ENCODE data around the gene STIM1. TPM values are rescaled to one million over a fixed set of nuclear protein-coding genes. Genes with fewer than 3 reads are reported as not detected.

Gene STIM1
- total RNA-seq, 1 experiment from 2014 or later: 15.2 TPM

DNA sequence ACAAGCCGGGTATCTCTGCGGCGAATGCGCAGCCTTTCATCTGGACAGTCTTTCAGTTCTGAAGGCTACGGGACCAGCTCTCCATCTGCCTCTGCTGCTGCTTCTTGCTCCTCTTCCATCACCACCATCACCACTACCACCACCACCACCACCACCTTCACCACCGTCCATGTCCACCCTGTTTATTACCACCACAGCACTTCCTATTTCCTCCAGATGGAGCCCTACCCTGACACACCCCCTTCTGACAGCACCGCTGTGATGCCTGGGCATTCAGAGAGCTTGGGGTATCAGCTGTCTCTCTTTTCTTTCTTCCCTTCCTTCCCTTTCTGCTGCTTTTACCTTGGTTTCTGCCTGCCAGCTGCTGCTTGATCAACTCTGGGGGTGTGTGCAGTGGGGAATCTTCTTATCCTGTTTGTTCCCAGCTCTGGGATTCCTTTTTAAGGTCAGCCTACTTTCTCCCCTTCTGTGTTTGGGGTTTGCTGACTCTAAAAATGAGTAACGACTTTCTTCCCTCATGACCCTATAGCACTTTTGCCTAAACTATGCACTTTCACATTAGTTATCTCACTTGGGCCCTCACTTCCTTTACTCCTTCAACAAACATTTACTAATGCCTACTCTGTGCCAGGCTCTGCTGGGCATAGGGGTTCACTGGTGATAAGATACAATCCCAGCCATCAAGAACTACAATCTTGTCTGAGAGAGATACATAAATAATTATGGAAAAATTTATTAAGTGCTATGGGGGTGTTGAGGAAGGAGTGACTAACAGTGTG, 231.3 kb downstream of the STIM1 start:
- Histone ChIP-seq H2BK12ac (ENCODE audit: insufficient read length, low read depth, low read length) (no peak overlapping the region), H4K91ac (ENCODE audit: insufficient read length, low read depth, low read length) (no peak overlapping the region), H2AFZ (ENCODE audit: low read length) (no peak overlapping the region), H3K4ac (ENCODE audit: low read depth, low read length) (no peak overlapping the region), H3T11ph (ENCODE audit: low read length) (no peak overlapping the region), H3K9ac (ENCODE audit: extremely low read depth, insufficient read length, low read length) (no peak overlapping the region), H3K9me3 (ENCODE audit: control insufficient read depth, low read depth, low read length) (no peaks in the 10 kb centered on the region), H3K14ac (ENCODE audit: insufficient read depth, low read length) (no peak overlapping the region), H2BK15ac (ENCODE audit: low read depth, low read length) (no peak overlapping the region), H2BK120ac (ENCODE audit: low read depth, low read length, poor library complexity, severe bottlenecking) (no peak overlapping the region), H4K5ac (ENCODE audit: insufficient read length, low read depth, low read length) (no peak overlapping the region), H3K4me1 (ENCODE audit: insufficient read depth, low read length) (no peaks in the 10 kb centered on the region), H3K79me2 (ENCODE audit: insufficient read depth, low read length) (no peaks in the 10 kb centered on the region), H3K23ac (ENCODE audit: insufficient read length, low read depth, low read length) (no peak overlapping the region), H2BK20ac (ENCODE audit: low read depth, low read length, poor library complexity, severe bottlenecking) (no peak overlapping the region), H3K79me1 (ENCODE audit: insufficient read depth, low read depth, low read length, poor library complexity, severe bottlenecking) (no peaks in the 10 kb centered on the region), H3K23me2 (ENCODE audit: insufficient read length, low read depth, low read length, poor library complexity, severe bottlenecking) (no peaks in the 10 kb centered on the region), H2AK5ac (ENCODE audit: insufficient read length, low read length) (no peak overlapping the region), H3K4me2 (ENCODE audit: insufficient read depth, insufficient read length, low read length) (no peak overlapping the region), H3K18ac (ENCODE audit: insufficient read length, low read depth, low read length) (no peak overlapping the region), H3K56ac (ENCODE audit: insufficient read length, low read depth, low read length) (no peak overlapping the region), H3K27me3 (ENCODE audit: insufficient read depth, low read length) (no peaks in the 10 kb centered on the region), H4K20me1 (ENCODE audit: control insufficient read depth, insufficient read depth, insufficient read length) (no peaks in the 10 kb centered on the region), H4K8ac (replicated peaks; ENCODE audit: insufficient read length, low read depth, low read length) (no peak overlapping the region), H3K27ac (ENCODE audit: insufficient read length, low read depth, low read length) (no peak overlapping the region), H2BK5ac (ENCODE audit: insufficient read length, low read length) (no peak overlapping the region)
- no peak for DNase-seq
- TF ChIP-seq, protein P1, sequence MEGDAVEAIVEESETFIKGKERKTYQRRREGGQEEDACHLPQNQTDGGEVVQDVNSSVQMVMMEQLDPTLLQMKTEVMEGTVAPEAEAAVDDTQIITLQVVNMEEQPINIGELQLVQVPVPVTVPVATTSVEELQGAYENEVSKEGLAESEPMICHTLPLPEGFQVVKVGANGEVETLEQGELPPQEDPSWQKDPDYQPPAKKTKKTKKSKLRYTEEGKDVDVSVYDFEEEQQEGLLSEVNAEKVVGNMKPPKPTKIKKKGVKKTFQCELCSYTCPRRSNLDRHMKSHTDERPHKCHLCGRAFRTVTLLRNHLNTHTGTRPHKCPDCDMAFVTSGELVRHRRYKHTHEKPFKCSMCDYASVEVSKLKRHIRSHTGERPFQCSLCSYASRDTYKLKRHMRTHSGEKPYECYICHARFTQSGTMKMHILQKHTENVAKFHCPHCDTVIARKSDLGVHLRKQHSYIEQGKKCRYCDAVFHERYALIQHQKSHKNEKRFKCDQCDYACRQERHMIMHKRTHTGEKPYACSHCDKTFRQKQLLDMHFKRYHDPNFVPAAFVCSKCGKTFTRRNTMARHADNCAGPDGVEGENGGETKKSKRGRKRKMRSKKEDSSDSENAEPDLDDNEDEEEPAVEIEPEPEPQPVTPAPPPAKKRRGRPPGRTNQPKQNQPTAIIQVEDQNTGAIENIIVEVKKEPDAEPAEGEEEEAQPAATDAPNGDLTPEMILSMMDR (conservative IDR thresholded peaks at IDR 0.05): no peak
- no peaks in the 10 kb centered on the region for H3K9me3 Mint-ChIP-seq
- WGBS (ENCODE audit: extremely low coverage, insufficient read length, low lambda C conversion rate): no CpG with 5 or more reads among the region's 8 CpGs
- peaks cover 0 to 4% (median 0%) of the 10 kb centered on the region in 3 experiments; a peak in 2 of 7 replicates for H3K36me3 Mint-ChIP-seq (ENCODE audit: insufficient read depth in 1 of 3, low read depth in 3 of 3)
- H3K4me1 Mint-ChIP-seq: peaks cover 3 to 8% of the 10 kb centered on the region in 2 experiments; a peak in 3 of 4 replicates
- no peak overlapping the region for H3K27ac Mint-ChIP-seq
- H3K27me3 Mint-ChIP-seq (ENCODE audit: low read depth): no peaks in the 10 kb centered on the region
- H3K4me3 Mint-ChIP-seq: no peak overlapping the region

All from H9 (cell line).